AG09309 (cell line): ENCODE results near the gene STX18.

ENCODE experiments used
- DNase-seq: peaks from one replicate; pipeline ENCODE4 v3.0.0-alpha.2; 2010; ENCODE audit warnings: low read depth
- H3K4me3 ChIP-seq: 2 replicates; pipeline ENCODE4 v1.5.1; 2011; ENCODE audit warnings: mild to moderate bottlenecking, low read depth, low read length, moderate library complexity; ENCODE audit not compliant: control insufficient read depth
- CTCF ChIP-seq: IDR thresholded peaks from 2 replicates; pipeline ENCODE4 v1.5.1; 2011; ENCODE audit warnings: mild to moderate bottlenecking, low read depth, low read length, inconsistent platforms; ENCODE audit not compliant: insufficient read depth, control insufficient read depth; ENCODE audit errors: missing control alignments

The STX18 gene

DNA sequence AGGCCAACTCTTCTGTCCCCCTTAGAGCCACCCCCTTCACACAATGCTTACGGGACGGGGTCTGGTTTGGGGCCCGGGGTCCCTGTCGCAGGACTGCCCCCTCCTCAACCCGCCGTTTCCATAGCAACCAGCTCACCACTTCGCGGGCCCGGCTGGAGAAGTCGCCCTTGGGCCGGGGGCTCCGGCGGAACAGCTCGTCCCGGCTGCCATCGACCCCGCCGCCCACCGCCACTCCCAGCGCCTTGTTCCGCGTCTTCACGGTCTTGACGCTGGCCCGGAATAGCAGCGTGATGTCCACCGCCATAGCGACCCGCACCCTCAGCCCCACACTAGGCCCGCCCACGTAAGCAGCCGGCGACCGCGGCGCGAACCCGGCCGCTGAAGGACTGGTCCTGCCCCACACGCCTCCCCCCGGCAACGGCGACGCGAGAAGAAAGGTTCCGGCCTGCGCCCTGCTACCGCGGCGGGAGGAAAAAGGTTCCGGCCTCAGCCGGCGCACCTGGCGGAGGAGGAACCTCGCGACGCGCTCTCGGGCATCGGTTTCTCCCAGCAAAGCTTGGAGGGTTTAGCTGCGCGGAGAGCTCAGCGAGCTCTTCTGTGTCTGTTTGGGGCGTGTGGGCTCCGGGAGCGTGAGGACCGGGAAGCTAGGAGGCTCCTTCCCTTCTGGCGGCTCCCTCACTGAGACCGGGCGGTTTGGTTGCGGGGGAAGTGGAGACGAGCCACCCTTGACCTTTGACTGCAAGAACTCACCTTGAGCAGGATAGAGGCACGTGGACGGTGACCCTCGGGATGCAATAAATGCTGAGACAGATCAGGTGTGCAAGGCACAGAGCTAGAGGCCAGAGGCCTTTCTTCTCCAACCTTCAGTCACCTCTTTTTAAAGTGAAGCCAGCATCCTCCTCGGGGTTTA lies at the start of gene STX18:
STX18 (minus strand) TSS at position 388 of the 910 bp plus-strand sequence; CDS start at position 304, 84 bp downstream.
- H3K4me3 ChIP-seq: peak within 1 kb of the TSS; percentile 97
- TF ChIP-seq CTCF: no peak
- DNase-seq: peak; percentile 49

- no peak for DNase-seq
- TF ChIP-seq CTCF: no peak
- no peak overlapping the region for H3K4me3 ChIP-seq
Measured at GRCh38 chr4:4591071-4591470, 49.2 kb upstream of the STX18 start.

GRCh38 chr4:4590546-4590945 lies 48.7 kb upstream of the STX18 start:
- TF ChIP-seq CTCF: no peak
- H3K4me3 ChIP-seq: no peak overlapping the region
- DNase-seq: no peak

DNA sequence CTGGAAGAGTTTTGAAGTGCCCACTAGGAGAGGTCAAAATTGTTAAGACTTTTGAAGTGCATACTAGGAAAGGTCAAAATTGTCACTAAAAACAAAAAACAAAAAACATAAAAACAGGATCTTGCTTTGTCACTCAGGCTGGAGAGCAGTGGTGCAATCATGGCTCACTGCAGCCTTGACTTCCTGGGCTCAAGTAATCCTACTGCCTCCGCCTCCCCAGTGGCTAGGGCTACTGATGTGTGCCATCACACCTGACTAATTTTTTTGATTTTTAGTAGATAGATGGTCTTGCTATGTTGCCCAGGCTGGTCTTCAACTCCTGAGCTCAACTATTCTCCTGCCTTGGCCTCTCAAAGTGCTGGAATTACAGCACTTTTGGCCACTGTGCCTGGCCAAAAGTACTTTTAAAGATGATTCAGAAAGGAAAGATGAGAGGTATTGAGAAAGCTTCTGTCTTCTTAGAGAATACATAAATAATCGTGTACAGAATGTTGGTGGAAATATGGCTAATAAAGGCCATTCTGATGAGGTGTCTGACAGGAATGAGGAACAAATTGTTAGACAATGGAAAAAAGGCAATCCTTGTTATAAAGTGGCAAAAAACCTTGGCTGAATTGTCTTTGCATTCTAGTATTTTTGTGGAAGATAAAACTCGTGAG lies 43.3 kb upstream of the STX18 start:
- H3K4me3 ChIP-seq: no peak overlapping the region
- TF ChIP-seq CTCF: no peak
- DNase-seq: peak; percentile 69

DNA sequence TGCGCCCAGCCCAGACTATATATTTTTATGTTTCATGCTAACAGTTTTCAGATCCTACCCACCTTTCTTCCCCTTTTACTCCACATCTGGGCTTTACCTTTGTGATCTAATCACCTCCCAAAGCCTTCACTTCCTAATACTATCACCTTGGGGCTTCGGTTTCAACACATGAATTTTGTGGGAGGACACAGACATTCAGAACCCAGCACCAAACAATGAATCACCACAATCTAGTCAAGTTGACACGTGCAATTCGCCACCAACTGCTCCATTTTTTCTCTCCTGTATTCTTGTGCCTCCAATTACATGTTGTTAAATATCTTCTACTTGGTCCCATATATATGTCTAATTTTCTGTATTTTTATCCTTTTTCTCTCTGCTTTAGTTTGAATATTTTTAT lies 41.8 kb upstream of the STX18 start:
- no peak for DNase-seq
- no peak overlapping the region for H3K4me3 ChIP-seq
- no peak for TF ChIP-seq CTCF

DNA sequence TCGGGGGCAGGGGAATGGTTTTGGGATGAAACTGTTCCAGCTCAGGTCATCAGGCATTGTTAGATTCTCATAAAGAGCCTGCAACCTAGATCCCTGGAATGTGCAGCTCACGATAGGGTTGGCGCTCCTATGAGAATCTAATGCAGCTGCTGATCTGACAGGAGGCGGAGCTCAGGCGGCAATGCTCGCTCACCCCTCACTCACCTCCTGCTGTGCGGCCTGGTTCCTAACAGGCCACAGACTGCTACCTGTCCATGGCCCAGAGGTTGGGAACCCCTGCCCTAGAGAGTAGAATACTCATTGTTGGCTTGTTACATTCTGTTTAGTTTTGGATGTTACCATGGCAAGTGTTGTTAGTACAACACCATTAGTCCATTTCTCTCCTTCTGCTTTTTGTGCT lies 40.8 kb upstream of the STX18 start:
- no peak for TF ChIP-seq CTCF
- H3K4me3 ChIP-seq: no peak overlapping the region
- DNase-seq: no peak
